NCI-H2196 treated with DMSO at 0.1 percent for 48 hours (cell line): Measurements from ENCODE around the gene MFSD2B.

Experiments used
- DNase-seq: peaks from one replicate; lab custom pipeline; 2025; ENCODE audit not compliant: unreplicated experiment; lab: John Stamatoyannopoulos, UW

Gene MFSD2B

DNA sequence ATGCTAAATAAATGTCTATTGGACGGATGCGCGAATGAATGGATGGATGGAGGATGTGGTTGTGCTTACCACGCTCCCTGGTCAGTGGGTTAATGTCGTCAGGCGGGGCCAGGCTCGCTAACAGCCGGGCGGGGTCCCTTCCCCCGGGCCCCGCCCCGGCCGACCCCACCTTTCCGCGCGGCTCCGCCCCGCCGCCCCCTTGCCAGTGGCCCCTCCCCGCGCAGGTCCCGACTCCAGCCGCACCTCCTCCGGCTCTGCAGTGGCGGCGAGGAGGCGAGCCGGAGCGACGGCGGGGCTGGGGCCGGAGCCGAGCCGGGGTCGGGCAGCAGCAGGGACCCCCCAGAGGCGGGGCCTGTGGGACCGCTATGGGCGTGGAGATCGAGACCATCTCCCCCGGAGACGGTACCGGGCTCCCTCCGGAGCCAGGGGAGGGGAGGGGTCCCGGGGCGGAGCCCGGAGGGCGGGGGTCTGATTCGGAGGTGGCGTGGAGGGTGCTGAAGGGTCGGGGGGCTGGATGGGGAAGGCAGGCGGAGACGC lies 39.7 kb downstream of the MFSD2B start, which contains the start of gene FKBP1B:
Gene FKBP1B, plus strand, starts transcription at position 257 of the 537 bp plus-strand sequence. Its CDS starts 109 bp downstream, at position 366.
- peak; percentile 26 for DNase-seq

DNA sequence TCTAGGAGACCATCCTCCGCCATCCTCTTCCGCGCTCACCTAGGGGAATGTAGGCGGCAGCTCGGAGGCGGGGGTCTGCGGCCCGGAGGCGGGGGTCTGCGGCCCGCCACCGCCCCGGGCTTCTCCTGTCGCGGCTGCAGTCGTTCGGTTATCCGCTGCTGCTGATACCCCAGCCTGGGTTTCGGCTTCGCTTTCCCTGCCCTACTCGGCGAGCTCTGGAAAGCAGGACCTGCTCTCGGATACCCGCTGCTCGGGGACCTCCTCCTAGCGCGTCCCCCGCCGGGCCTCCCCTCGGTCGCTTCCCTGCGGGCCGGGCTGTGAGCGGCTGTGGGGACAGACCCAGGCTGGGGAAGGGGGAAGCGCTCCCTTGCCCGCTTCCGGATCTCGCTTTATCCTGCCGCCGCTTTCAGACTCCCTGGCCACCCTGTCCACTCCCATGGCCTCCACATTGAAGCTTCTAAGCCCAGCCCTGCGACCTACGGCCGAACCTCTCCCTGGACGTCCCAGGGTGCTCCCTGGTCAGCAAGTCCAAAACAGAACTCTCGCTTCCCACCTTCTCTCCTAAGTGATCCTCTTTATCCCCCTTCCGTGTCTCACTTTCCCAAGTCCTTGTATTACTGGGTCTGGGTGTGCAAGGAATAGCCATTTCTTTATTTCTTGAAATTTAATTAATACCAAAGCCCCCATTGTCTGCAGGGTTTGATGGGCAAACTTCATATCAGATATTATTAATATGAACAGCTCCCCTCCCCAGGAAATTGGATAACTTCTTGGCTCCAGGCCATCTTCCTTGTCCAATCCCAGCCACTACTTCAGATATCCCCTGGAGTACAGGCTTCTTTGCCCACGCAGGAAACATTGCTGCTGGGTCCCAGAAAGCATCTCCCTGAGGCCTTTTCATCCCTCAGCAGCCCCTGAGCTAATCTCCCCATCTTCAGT lies 40.4 kb downstream of the MFSD2B start:
- no peak for DNase-seq

DNA sequence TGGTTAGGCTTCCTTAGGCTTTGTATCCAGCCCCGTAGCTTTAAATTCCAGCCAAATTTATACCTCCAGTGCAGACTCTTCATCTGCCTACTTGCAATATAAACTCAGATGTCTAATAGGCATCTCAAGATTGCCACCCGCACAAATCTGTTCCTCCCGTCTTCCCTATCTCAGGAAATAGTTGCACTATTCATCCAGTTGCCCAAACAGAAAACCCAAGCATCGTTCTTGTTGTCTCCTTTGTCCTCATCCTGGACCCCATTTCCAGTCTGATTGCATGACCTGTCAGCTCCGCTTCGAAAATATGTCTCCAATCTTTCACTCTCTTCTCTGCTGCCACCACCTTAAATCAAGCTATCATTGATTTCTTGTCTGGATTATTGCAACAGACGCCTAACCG lies 41.9 kb downstream of the MFSD2B start:
- no peak for DNase-seq

DNA sequence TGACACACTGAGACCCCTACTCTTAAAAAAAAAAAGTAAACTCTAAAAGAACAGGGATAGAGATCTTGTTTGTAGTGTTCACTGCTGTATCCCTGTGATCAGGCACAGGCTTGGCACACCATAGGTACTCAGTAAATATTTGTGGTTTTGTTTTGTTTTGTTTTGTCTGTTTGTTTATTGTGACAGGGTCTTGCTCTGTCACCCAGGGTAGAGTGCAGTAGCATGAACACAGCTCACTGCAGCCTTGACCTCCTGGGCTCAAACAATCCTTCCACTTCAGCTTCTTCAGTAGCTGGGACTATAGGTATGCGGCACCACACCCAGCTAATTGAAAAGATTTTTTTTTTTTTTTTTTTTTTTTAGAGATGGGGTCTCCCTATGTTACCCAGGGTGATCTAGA lies 43.1 kb downstream of the MFSD2B start:
- no peak for DNase-seq

DNA sequence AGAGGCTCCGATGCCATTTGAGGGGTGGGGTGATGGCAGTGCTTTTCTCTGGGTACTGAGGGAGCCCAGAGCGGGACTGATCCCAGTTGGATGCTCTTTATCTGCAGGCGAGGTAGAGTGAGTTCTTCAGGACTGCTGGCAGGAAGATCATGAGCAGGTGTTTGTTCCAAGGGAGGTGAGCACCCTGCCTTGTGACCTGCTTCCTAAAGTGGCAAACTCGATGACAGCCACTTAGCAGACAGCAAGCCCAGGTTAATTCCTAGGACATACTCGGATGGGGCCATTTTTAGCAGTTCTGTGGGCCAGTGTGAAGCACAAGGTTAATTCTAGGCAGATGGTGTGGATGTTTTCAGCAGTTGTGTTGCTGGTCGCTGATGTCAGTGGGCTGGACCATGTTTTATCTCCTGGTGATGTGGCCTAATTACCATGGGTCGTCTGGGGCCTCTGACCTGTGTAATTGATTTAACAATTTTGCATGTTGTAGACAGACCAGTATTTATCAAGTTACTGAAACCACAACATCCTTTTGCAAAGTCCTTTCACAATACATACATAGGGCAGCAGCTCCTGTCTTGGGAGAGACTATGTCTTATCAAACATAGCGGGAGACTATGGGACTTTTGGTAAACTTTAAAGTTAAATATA lies 44.6 kb downstream of the MFSD2B start:
- no peak for DNase-seq

DNA sequence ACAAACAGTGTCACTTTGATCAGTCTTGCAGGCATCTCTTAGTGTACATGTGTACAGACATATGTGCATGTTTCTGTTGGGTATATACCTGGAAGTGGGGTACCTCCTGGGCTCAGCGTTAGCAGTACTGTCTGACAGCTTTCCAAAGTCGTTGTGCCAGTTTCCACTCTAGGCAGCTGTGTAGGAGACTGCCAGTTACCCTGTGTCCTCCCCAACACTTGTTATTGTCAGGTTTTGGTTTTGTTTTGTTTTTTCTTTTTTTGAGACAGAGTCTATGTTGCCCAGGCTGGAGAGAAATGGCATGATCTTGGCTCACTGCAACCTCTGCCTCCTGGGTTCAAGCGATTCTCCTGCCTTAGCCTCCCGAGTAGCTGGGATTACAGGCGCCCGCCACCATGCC lies 45.9 kb downstream of the MFSD2B start:
- DNase-seq, result no peak

DNA sequence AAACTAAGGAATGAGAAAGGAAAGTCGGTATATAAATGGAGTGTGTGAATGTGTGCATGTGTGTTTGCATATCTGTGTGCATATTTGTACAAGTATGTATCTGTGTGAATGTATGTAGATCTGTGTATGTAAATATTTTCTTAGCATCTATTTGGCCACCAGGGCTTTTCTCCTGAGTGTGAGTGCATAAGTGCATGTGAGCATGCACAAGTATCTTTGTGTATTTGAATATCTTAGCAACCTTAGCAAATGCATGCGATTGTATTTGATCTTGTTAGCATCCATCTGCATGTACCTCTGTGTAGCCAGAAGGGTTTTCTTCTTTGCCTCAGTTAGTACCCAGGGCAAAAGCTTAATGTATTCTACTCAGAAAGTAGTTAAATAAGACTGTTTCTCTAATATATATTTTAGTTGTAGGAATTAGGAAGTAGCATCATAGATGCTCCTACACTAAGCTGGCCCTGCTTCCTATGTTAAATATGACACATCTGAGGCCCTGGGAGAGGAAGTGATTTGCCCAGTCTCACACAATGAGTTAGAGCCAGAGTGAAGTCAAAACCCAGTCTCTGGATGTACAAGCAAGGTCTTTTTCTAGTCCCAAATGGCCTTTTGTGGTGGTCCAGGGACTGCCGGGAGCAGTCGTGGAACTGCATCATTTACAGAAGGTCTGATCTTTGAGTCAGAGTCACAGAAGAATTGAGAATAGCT lies 48.8 kb downstream of the MFSD2B start:
- no peak for DNase-seq

DNA sequence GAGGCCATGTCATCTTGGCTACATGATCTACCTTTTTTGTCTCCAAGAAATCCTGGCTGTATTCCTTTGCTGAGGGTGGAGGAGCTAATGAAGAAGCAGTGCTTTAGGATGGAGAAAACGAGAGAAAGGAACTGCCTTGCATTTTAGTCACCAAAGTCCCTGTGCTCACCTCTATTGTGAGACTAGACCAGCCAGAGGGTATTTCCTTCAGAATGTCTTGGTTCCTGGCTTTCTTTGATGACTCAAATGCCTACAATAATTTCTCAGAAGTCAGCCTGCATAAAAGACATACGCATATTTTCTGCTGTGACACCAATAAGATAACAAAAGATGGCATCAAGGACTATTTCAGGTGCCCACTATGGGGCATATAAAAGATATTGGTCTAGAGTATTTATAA lies 55.5 kb downstream of the MFSD2B start:
- DNase-seq, result no peak

DNA sequence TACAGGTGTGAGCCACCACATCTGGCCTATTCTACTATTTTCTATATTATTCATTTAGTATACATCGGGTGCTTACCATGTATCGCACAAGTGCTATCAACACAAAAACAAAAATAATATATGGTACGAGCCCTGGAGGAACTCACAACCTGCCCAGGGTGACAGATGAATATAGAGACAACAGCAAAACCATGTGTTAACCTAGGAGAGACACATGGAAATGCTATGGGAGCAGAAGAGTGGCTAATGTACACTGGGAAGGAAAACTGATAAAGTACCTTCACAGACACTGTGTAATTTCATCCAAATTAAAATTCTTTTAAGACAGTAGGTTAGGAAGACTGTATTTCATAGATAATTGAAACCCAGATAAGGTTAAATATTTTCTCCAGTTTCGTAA lies 62.4 kb downstream of the MFSD2B start:
- no peak for DNase-seq

DNA sequence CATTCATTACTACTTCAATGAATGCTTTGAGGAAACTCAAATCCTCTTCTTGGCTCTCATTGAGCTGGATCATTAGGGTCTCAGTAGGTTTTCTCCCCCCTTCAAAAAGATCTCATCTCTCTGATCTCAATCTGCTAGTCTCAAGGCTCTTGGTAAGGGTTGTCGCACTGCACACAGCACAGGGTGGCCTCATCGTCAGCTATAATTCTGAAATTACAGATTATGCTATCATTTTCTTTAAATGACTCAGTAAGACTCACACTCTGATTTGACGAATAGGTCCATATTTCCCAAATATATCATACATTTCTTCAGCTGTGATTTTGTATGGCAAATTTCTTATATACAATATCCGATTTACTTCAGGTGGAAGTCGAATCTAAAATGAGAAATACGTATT lies 63.9 kb downstream of the MFSD2B start:
- DNase-seq, result no peak

DNA sequence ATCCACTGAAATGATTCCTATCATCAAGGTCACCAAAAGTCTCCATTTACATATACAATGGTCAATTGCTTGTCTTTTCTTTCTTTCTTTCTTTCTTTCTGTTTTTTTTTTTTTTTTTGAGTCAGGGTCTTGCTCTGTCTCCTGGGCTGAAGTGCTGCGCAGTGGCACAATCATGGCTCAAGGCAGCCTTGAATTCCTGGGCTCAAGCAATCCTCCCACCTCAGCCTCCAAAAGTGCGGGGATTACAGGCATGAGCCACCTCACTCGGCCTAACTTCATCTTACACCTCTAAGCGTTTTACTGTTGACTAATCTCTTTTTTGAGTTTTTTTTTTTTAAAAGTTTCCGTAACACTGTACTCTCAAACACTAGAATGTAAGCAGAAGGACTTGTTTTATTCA lies 65.4 kb downstream of the MFSD2B start:
- DNase-seq, result no peak
